Neural progenitor cell (in vitro differentiated cells): ENCODE results near the gene CELSR1.

ENCODE experiments used
- EZH2 ChIP-seq: fragments of 200-600 bp; sonication (generic); IDR thresholded peaks from 2 replicates; pipeline ENCODE4 v1.6.1; 2017; ENCODE audit warnings: antibody characterized with exemption, mild to moderate bottlenecking, moderate library complexity
- TF ChIP-seq, protein P1 (sequence below): fragments of 200-600 bp; sonication (generic); IDR thresholded peaks from 2 replicates; pipeline ENCODE4 v1.5.1; 2017; ENCODE audit warnings: antibody characterized with exemption, mild to moderate bottlenecking

DNA sequence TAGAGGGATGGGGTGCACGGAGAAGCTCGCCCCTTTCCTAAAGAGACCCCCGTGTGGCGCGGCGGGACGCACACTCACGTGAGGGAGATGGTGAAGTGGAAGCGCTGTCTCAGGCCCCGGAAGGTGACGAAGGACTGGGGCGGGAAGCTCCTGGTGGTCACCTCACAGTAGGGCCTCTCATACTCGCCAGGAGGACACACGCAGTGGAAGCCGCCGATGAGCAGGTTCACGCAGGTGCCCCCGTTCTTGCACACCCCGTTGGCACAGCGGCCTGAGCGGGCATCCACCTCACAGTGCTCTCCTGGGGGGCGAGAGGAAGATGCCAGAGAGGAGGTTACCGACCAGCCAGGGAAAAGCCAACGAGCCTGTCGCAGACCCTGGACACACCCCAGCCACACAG lies 98.3 kb downstream of the CELSR1 start:
- TF ChIP-seq, protein P1, sequence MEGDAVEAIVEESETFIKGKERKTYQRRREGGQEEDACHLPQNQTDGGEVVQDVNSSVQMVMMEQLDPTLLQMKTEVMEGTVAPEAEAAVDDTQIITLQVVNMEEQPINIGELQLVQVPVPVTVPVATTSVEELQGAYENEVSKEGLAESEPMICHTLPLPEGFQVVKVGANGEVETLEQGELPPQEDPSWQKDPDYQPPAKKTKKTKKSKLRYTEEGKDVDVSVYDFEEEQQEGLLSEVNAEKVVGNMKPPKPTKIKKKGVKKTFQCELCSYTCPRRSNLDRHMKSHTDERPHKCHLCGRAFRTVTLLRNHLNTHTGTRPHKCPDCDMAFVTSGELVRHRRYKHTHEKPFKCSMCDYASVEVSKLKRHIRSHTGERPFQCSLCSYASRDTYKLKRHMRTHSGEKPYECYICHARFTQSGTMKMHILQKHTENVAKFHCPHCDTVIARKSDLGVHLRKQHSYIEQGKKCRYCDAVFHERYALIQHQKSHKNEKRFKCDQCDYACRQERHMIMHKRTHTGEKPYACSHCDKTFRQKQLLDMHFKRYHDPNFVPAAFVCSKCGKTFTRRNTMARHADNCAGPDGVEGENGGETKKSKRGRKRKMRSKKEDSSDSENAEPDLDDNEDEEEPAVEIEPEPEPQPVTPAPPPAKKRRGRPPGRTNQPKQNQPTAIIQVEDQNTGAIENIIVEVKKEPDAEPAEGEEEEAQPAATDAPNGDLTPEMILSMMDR: no peak
- no peak for TF ChIP-seq EZH2
